Measurements from ENCODE around the gene HABP4.

HABP4 gene

GRCh38 chr9:96457266-96457665 is 7.3 kb downstream of the HABP4 start:
- no peak overlapping the region for H3K27ac ChIP-seq (ENCODE audit: low read length)
- no CpG with 5 or more reads among the region's 4 CpGs for WGBS (ENCODE audit: insufficient coverage, insufficient read length)
- DNase-seq (ENCODE audit: low read depth, low spot score): no peak

DNA sequence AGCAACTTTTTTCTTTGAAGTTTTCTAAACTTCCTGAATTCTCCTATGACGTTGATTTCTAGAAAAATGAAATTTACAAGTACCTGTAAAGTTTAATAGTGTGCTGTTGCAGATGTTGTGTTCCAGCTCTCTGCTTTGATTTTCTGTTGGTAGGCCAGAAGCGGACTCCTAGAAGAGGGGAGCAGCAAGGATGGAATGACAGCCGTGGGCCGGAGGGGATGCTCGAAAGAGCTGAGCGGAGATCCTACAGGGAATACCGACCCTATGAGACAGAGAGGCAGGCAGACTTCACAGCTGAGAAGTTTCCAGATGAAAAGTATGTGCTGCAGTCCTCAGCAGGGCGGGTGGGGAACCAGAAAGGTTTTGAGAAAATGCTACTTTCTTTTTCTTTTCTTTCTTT is 8.3 kb downstream of the HABP4 start:
- Histone ChIP-seq H3K4me1 (ENCODE audit: control insufficient read depth, insufficient read depth, low read length) (peaks cover 2% of the 10 kb centered on the region; the same call in 1 of the 2 replicates), H3K4me3 (ENCODE audit: low read length) (no peak overlapping the region), H3K27me3 (ENCODE audit: control insufficient read depth, insufficient read depth, low read length) (no peaks in the 10 kb centered on the region), H3K9me3 (ENCODE audit: control insufficient read depth, insufficient read depth, low read length) (no peaks in the 10 kb centered on the region), H3K36me3 (ENCODE audit: control insufficient read depth, insufficient read depth, low read length) (no peaks in the 10 kb centered on the region), H3K27ac (ENCODE audit: low read length) (no peak overlapping the region)
- DNase-seq (ENCODE audit: low read depth, low spot score): no peak
- WGBS (ENCODE audit: insufficient coverage, insufficient read length): no CpG with 5 or more reads among the region's 8 CpGs

More at GRCh38 chr9:96457266-96457665, 7.3 kb downstream of the HABP4 start:
- Histone ChIP-seq H3K4me1 (ENCODE audit: control insufficient read depth, insufficient read depth, low read length) (peaks cover 2% of the 10 kb centered on the region; the same call in 1 of the 2 replicates), H3K4me3 (ENCODE audit: low read length) (no peak overlapping the region), H3K9me3 (ENCODE audit: control insufficient read depth, insufficient read depth, low read length) (no peaks in the 10 kb centered on the region), H3K36me3 (ENCODE audit: control insufficient read depth, insufficient read depth, low read length) (no peaks in the 10 kb centered on the region), H3K27me3 (ENCODE audit: control insufficient read depth, insufficient read depth, low read length) (no peaks in the 10 kb centered on the region)

DNA sequence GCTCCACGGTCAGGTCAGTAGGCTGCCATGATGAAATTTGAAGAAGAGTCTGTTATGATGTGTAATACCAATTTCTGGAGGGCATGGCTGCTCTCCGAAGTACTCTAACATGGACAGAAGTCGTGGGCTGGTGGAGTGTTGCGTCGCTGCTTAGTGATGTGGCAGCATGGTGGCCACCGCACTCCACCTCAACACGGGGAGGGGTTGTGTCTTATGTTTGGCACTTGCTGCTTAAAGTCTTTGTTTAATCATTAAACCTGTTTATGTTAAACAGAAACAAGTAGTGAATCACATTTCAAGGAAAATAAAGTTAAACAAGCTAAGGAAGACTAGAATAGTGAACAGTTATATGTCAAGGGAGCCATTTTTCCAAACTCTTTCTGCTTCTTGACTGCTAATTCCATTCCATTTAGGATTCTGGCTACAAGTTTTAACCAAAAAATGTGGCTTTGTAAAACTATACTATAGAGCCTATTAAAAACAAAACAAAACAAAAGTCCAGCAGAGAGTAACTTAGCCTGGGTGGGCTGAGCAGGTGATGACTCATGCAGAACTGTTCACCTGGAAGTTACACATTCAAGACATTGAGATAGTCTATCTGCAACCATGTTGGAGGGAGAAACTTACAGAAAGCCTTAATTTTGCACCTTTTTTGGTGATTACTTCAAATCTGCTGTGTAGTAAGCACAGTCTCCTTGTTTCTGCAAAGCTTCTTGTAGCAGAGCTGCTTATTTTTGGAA is 9.5 kb downstream of the HABP4 start:
- Histone ChIP-seq H3K27ac (ENCODE audit: low read length) (no peak overlapping the region), H3K9me3 (ENCODE audit: control insufficient read depth, insufficient read depth, low read length) (no peaks in the 10 kb centered on the region), H3K4me1 (ENCODE audit: control insufficient read depth, insufficient read depth, low read length) (peaks cover 4% of the 10 kb centered on the region; the same call in 1 of the 2 replicates), H3K27me3 (ENCODE audit: control insufficient read depth, insufficient read depth, low read length) (no peaks in the 10 kb centered on the region), H3K36me3 (ENCODE audit: control insufficient read depth, insufficient read depth, low read length) (no peaks in the 10 kb centered on the region), H3K4me3 (ENCODE audit: low read length) (no peak overlapping the region)
- DNase-seq (ENCODE audit: low read depth, low spot score): no peak
- WGBS (ENCODE audit: insufficient coverage, insufficient read length): no CpG with 5 or more reads among the region's 7 CpGs

- Histone ChIP-seq H3K4me1 (ENCODE audit: control insufficient read depth, insufficient read depth, low read length) (peaks cover 4% of the 10 kb centered on the region; the same call in 1 of the 2 replicates), H3K4me3 (ENCODE audit: low read length) (no peak overlapping the region), H3K36me3 (ENCODE audit: control insufficient read depth, insufficient read depth, low read length) (no peaks in the 10 kb centered on the region), H3K27ac (ENCODE audit: low read length) (no peak overlapping the region), H3K9me3 (ENCODE audit: control insufficient read depth, insufficient read depth, low read length) (no peaks in the 10 kb centered on the region), H3K27me3 (ENCODE audit: control insufficient read depth, insufficient read depth, low read length) (no peaks in the 10 kb centered on the region)
- DNase-seq (ENCODE audit: low read depth, low spot score): no peak
- no CpG with 5 or more reads among the region's 5 CpGs for WGBS (ENCODE audit: insufficient coverage, insufficient read length)
Measured at GRCh38 chr9:96460470-96460869, 10.5 kb downstream of the HABP4 start.

- Histone ChIP-seq H3K4me1 (ENCODE audit: control insufficient read depth, insufficient read depth, low read length) (peaks cover 4% of the 10 kb centered on the region; the same call in 1 of the 2 replicates), H3K27ac (ENCODE audit: low read length) (no peak overlapping the region), H3K27me3 (ENCODE audit: control insufficient read depth, insufficient read depth, low read length) (no peaks in the 10 kb centered on the region), H3K9me3 (ENCODE audit: control insufficient read depth, insufficient read depth, low read length) (no peaks in the 10 kb centered on the region), H3K4me3 (ENCODE audit: low read length) (no peak overlapping the region), H3K36me3 (ENCODE audit: control insufficient read depth, insufficient read depth, low read length) (no peaks in the 10 kb centered on the region)
- DNase-seq (ENCODE audit: low read depth, low spot score): no peak
Measured at GRCh38 chr9:96460882-96461281, 10.9 kb downstream of the HABP4 start.

GRCh38 chr9:96461336-96461735 is 11.4 kb downstream of the HABP4 start:
- Histone ChIP-seq H3K4me1 (ENCODE audit: control insufficient read depth, insufficient read depth, low read length) (peaks cover 4% of the 10 kb centered on the region; the same call in 1 of the 2 replicates), H3K36me3 (ENCODE audit: control insufficient read depth, insufficient read depth, low read length) (no peaks in the 10 kb centered on the region), H3K27ac (ENCODE audit: low read length) (no peak overlapping the region), H3K4me3 (ENCODE audit: low read length) (no peak overlapping the region), H3K9me3 (ENCODE audit: control insufficient read depth, insufficient read depth, low read length) (no peaks in the 10 kb centered on the region), H3K27me3 (ENCODE audit: control insufficient read depth, insufficient read depth, low read length) (no peaks in the 10 kb centered on the region)
- no CpG with 5 or more reads among the region's 8 CpGs for WGBS (ENCODE audit: insufficient coverage, insufficient read length)
- DNase-seq (ENCODE audit: low read depth, low spot score): no peak

- Histone ChIP-seq H3K4me3 (ENCODE audit: low read length) (no peak overlapping the region), H3K27me3 (ENCODE audit: control insufficient read depth, insufficient read depth, low read length) (no peaks in the 10 kb centered on the region), H3K36me3 (ENCODE audit: control insufficient read depth, insufficient read depth, low read length) (no peaks in the 10 kb centered on the region), H3K27ac (ENCODE audit: low read length) (no peak overlapping the region), H3K4me1 (ENCODE audit: control insufficient read depth, insufficient read depth, low read length) (peaks cover 4% of the 10 kb centered on the region; the same call in 1 of the 2 replicates), H3K9me3 (ENCODE audit: control insufficient read depth, insufficient read depth, low read length) (no peaks in the 10 kb centered on the region)
- DNase-seq (ENCODE audit: low read depth, low spot score): no peak
- no CpG with 5 or more reads among the region's 6 CpGs for WGBS (ENCODE audit: insufficient coverage, insufficient read length)
Measured at GRCh38 chr9:96462541-96462940, 12.6 kb downstream of the HABP4 start.

GRCh38 chr9:96464426-96464825 is 14.5 kb downstream of the HABP4 start:
- no peaks in the 10 kb centered on the region for H3K27me3 ChIP-seq (ENCODE audit: control insufficient read depth, insufficient read depth, low read length)
- no peaks in the 10 kb centered on the region for H3K9me3 ChIP-seq (ENCODE audit: control insufficient read depth, insufficient read depth, low read length)
- DNase-seq (ENCODE audit: low read depth, low spot score): no peak
- no peak overlapping the region for H3K27ac ChIP-seq (ENCODE audit: low read length)
- WGBS (ENCODE audit: insufficient coverage, insufficient read length): no CpG with 5 or more reads among the region's 6 CpGs
- no peaks in the 10 kb centered on the region for H3K36me3 ChIP-seq (ENCODE audit: control insufficient read depth, insufficient read depth, low read length)
- peaks cover 4% of the 10 kb centered on the region; the same call in 1 of the 2 replicates for H3K4me1 ChIP-seq (ENCODE audit: control insufficient read depth, insufficient read depth, low read length)
- H3K4me3 ChIP-seq (ENCODE audit: low read length): no peak overlapping the region

- WGBS (ENCODE audit: insufficient coverage, insufficient read length): no CpG with 5 or more reads among the region's 5 CpGs
- no peak overlapping the region for H3K4me3 ChIP-seq (ENCODE audit: low read length)
- no peaks in the 10 kb centered on the region for H3K27me3 ChIP-seq (ENCODE audit: control insufficient read depth, insufficient read depth, low read length)
Measured at GRCh38 chr9:96467784-96468183, 17.8 kb downstream of the HABP4 start.

GRCh38 chr9:96476013-96476412 is 26.0 kb downstream of the HABP4 start:
- Histone ChIP-seq H3K9me3 (ENCODE audit: control insufficient read depth, insufficient read depth, low read length) (no peaks in the 10 kb centered on the region), H3K27ac (ENCODE audit: low read length) (no peak overlapping the region), H3K27me3 (ENCODE audit: control insufficient read depth, insufficient read depth, low read length) (no peaks in the 10 kb centered on the region), H3K4me1 (ENCODE audit: control insufficient read depth, insufficient read depth, low read length) (no peaks in the 10 kb centered on the region), H3K4me3 (ENCODE audit: low read length) (no peak overlapping the region), H3K36me3 (ENCODE audit: control insufficient read depth, insufficient read depth, low read length) (peaks cover 6% of the 10 kb centered on the region; the same call in 1 of the 2 replicates)
- no CpG with 5 or more reads among the region's 4 CpGs for WGBS (ENCODE audit: insufficient coverage, insufficient read length)
- DNase-seq (ENCODE audit: low read depth, low spot score): no peak

More at GRCh38 chr9:96467784-96468183, 17.8 kb downstream of the HABP4 start:
- H3K27ac ChIP-seq (ENCODE audit: low read length): no peak overlapping the region
- peaks cover 4% of the 10 kb centered on the region; the same call in 1 of the 2 replicates for H3K36me3 ChIP-seq (ENCODE audit: control insufficient read depth, insufficient read depth, low read length)
- H3K4me1 ChIP-seq (ENCODE audit: control insufficient read depth, insufficient read depth, low read length): 0 out of 2 replicates have a peak, but pooled peaks cover 2% of the 10 kb centered on the region
- no peaks in the 10 kb centered on the region for H3K9me3 ChIP-seq (ENCODE audit: control insufficient read depth, insufficient read depth, low read length)
- DNase-seq (ENCODE audit: low read depth, low spot score): no peak

- Histone ChIP-seq H3K9me3 (ENCODE audit: control insufficient read depth, insufficient read depth, low read length) (no peaks in the 10 kb centered on the region), H3K36me3 (ENCODE audit: control insufficient read depth, insufficient read depth, low read length) (peaks cover 6% of the 10 kb centered on the region; the same call in 1 of the 2 replicates), H3K4me3 (ENCODE audit: low read length) (no peak overlapping the region), H3K27ac (ENCODE audit: low read length) (no peak overlapping the region), H3K4me1 (ENCODE audit: control insufficient read depth, insufficient read depth, low read length) (no peaks in the 10 kb centered on the region), H3K27me3 (ENCODE audit: control insufficient read depth, insufficient read depth, low read length) (no peaks in the 10 kb centered on the region)
- no CpG with 5 or more reads among the region's 5 CpGs for WGBS (ENCODE audit: insufficient coverage, insufficient read length)
- no peak for DNase-seq (ENCODE audit: low read depth, low spot score)
Measured at GRCh38 chr9:96476591-96476990, 26.6 kb downstream of the HABP4 start.

Measured in iPS DF 6.9 (cell line).